HG03469 (cell line): ENCODE results near the gene BANK1.
"Not testable (repeated sequence)": the region's sequence is repeated elsewhere in the genome, so short reads cannot be mapped to it uniquely, and the experiment has no call there.

Experiments
- ATAC-seq: cut with Tn5 transposase; IDR thresholded peaks from one replicate; pipeline ENCODE4 v1.9.1; 2021; ENCODE audit warnings: mild to moderate bottlenecking, moderate library complexity, moderate number of reproducible peaks; ENCODE audit not compliant: unreplicated experiment

Gene BANK1

GRCh38 chr4:101871962-101872676, 81.6 kb downstream of the BANK1 start:
- no peak for ATAC-seq

DNA sequence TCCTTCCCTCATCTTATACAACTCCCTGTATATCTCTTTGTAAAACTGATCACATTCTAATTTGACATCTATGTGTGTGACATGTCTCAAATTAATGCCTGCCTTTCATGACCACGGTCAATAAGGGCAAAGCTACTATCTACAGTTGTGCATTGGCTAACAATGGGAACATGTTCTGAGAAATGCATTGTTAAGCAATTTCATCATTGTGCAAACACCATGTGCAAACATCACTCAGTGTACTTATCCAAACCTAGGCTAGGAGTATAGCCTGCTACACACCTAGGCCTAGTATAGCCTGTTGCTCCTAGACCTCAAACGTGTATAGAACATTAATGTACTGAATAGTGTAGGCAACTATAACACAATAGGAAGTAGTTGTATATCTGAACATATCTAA, 95.0 kb downstream of the BANK1 start:
- no peak for ATAC-seq

GRCh38 chr4:101886826-101887225, 96.3 kb downstream of the BANK1 start:
- no peak for ATAC-seq

- no peak for ATAC-seq
Observed at GRCh38 chr4:101888472-101888871, 97.9 kb downstream of the BANK1 start.

- ATAC-seq: not testable (repeated sequence)
Observed at GRCh38 chr4:101905527-101905926, 115.0 kb downstream of the BANK1 start.

GRCh38 chr4:101910786-101911373, 120.3 kb downstream of the BANK1 start:
- ATAC-seq: no peak

GRCh38 chr4:101911616-101912015, 121.1 kb downstream of the BANK1 start:
- ATAC-seq: no peak

DNA sequence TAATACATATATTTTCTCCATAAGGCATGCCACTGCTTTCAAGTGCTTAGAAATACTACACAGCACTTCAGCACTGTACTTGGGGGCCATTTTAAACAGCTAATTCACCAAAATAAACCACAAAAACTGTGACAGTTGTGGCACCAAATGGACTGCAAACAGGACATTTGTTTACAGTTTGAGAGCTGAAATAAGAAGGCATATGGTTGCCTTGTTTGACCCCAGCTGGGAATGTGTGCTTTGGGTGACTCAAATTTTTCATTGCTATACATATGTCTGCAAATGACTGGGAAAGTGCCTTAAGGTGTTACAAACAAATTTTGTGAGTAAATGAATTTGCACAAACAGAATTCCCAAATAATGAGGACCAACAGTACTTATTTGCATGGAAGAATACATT, 124.2 kb downstream of the BANK1 start:
- ATAC-seq: no peak

DNA sequence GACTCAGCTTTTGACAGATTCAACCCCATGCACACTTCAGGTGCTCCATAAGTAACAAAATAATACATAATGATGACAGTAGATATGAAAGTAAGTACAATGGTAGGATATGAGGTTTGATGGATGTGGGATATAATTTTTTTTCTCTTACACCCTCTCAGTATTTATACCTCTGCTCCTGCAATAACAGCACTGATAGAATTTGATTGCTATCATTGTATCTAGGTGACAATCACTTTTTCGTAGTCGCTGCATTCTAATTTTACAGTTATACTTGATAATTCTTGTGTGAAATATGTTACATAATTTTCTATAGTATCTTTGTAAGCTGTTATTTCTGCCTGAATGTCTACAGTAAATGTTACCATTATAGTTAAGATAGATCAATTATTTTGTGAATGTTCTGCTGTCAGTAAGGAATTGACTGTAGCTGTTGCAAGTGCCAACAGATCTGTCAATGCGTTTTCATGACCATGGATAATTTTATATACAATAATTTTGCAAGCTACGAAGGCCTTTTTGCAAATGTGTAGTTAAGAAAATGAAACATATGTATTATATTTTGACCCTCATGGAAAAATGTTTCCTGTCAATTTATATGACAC, 128.9 kb downstream of the BANK1 start:
- no peak for ATAC-seq

DNA sequence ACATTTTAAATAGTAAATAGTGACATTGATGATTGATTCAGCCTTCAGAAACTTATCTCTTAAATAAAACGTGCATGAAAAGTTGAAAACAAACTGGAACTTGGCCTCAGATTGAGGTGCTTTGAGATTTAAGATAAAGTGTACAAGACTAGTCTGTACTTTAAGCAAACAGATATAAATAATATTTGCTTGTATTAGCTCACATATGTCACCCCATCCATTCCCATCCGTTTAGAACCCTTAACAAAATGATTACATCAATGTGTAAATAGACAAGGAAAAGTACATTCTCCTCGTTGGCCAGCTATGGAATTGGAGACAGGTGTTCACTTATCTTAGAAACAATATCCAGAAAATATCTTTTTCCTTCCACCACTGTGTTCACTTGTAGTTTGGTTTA, 130.8 kb downstream of the BANK1 start:
- no peak for ATAC-seq

DNA sequence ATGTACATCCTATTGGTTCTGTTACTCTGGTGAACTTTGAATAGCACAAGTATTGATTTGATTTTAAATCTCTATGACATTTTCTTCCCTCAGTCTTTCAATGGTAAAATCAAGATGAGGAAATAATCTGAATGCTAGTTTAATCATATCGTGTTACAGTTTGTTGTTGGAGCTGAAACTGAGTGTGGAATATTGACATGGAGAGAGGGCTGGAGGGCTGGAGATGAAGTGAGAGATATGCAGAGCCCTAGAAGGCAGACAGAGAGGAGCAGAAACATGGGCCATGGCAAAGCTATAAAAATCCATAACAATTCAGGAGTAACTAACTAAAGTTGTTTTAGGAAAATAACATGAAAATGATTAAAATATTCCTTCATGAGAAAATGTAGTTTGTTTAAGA, 141.1 kb downstream of the BANK1 start:
- ATAC-seq: no peak

- no peak for ATAC-seq
Observed at GRCh38 chr4:101933855-101934254, 143.3 kb downstream of the BANK1 start.

DNA sequence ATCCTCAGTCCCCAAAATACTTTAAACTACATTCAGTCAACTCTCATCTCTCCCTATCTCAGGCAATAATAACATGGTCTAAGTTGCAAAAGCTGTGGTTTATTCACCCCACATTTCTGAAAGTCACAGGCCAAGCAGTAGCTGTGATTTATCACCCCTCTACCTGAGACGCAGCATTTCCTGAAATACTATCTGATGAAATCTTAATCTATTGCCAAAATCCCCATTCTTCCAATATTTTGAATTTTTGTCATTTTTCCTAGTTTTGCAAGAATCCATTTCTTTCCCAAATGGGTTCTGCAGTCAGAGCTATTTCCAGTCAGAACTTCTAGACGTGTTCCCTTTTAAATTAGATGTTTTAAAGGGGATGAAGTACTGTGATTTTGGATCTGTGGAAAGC, 148.3 kb downstream of the BANK1 start:
- ATAC-seq: no peak

- no peak for ATAC-seq
Observed at GRCh38 chr4:101941816-101942358, 151.4 kb downstream of the BANK1 start.

DNA sequence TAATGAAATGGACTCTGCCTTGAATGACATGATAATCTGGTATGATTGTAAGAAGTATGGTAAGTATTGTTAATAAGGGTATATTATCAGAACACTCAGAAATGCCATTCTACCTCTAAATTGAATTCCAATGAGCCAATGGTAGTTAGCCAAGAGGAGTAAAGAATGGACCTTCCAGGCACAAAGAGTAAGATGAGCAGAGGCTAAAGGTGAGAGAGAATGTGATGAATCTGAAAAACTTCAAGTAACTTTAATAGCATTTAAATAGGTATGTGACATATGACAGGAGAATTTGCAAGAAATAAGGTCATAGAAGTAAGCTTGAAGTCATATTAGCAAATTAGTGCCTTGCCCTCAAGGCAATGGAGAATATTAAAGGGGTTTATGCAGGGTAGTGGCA, 152.4 kb downstream of the BANK1 start:
- ATAC-seq: no peak

- ATAC-seq: no peak
Observed at GRCh38 chr4:101944649-101945048, 154.1 kb downstream of the BANK1 start.

- no peak for ATAC-seq
Observed at GRCh38 chr4:101948055-101948454, 157.5 kb downstream of the BANK1 start.

DNA sequence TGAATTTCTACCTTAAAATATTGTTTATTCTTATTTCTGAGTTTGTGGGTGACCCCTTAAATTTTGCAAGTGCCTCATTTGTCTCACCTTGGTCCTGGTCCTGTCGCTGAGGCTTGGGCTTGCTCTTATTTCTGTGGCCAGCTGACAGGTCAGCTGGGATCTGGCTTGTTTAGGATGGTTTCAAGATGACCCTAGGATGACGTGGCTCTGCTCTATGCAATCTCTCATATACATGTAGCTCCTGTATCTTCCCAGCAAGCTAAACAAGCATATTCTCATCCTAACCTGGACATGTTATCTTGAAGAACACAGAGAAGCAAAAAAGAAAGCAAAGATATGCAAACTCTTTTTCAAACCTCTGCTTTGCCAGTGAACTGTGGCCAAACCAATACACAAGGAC, 158.4 kb downstream of the BANK1 start:
- ATAC-seq: no peak

DNA sequence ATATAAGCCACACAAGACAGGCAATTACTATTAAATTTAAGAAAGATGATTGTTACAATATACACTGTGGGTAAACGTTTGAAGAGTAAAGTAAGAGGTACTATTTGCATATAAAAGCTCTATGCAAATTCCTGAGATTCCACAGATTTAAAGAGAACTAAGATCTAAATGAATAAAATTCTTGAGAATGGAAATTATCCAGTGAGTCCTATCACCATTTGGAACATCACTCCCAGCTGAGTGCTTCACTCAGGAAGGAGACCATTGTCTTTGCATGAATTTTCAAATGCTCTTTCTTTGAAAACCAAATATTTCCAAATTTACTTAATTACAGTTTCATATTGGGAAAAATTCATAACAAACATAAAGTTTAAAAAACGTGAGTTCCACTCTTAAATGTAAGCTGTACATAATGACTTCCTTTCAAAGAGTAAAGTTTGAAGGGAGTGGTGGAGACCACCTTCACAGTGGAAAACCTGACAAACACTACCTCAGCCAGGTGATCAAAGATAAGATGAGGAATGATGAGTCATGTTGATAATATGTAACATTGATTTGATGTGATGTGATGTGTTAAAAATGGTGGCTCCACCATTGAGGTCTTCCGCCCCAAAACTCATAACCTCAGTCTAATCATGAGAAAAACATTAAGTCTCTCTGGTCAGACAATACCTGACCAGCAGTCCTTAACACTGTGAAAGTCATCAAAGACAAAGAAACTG, 159.9 kb downstream of the BANK1 start:
- no peak for ATAC-seq

DNA sequence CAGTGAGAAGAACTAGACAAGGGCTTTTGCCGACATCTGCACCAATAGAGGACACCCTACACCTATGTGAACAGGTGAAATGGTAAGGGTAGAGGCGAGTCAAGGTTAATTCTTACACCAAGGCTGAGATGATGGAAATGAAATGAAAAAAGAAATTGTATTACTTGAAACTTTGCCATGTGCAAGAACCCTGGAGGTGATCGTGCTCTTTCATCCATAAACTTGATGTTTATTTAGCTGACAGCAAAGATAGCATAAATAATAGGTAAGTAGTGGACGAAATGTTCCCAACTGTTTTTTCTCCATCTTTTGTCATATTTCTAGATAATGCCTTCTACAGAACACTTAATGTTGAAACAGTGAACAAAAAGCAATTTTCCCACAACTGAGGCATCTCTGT, 162.5 kb downstream of the BANK1 start:
- no peak for ATAC-seq

DNA sequence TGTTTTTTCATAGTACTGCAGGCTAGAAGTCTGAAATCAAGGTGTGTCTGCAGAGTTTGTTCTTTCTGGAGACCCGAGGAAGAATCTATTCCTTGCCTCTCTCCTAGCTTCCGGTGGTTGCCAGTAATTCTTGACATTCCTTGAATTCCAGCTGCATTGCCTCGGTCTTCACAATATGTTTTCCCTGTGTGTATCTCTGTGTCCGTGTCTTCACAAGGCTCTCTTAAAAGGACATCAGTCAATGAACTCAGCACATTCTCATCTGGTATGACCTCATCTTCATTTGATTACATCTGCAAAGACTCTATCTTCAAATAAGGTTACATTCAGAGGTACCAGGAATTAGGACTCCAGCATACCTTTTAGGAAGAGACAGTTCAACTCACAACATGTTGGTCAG, 163.4 kb downstream of the BANK1 start:
- no peak for ATAC-seq

DNA sequence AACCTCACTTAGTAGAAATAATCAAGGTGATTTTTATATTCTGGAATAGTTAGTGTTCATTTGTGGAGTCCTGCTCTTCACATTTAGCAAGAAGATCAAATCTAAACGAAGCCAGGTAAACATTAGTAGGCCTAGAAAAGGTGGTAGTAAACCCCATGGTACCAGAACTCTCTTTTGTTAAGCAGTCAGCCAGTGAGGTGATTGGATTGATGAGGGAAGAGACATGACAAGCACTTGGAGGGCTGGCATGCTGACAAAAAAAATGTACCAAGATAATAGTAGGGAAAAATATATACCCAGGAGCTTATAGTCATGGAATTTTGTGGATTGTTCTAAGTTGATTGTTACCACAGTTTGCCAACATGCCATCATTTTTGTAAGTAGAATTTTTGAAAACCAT, 163.8 kb downstream of the BANK1 start:
- ATAC-seq: no peak
